ENCODE measurements around the gene SPAG5.

SPAG5 gene

GRCh38 chr17:28570716-28571360, 28.0 kb downstream of the SPAG5 start:
- no peak for DNase-seq

- DNase-seq: no peak
These were observed 29.4 kb downstream of the SPAG5 start for GRCh38 chr17:28569446-28569845.

GRCh38 chr17:28567604-28568003, 31.2 kb downstream of the SPAG5 start:
- no peak for DNase-seq

GRCh38 chr17:28563475-28563874, 35.4 kb downstream of the SPAG5 start:
- no peak for DNase-seq

- DNase-seq: no peak
These were observed 43.8 kb downstream of the SPAG5 start for GRCh38 chr17:28555022-28555421.

GRCh38 chr17:28554565-28554964, 44.3 kb downstream of the SPAG5 start:
- no peak for DNase-seq

GRCh38 chr17:28553000-28553505, 45.8 kb downstream of the SPAG5 start:
- no peak for DNase-seq

- peak; percentile 80 for DNase-seq
These were observed 46.4 kb downstream of the SPAG5 start, which contains the start of gene UNC119 for GRCh38 chr17:28552176-28552999. UNC119 (minus strand) TSS chr17:28552624; CDS start chr17:28552557, 67 bp downstream.

- no peak for DNase-seq
These were observed 47.2 kb downstream of the SPAG5 start for GRCh38 chr17:28551421-28552175.

GRCh38 chr17:28550858-28551257, 48.0 kb downstream of the SPAG5 start:
- no peak for DNase-seq

GRCh38 chr17:28549236-28550132, 49.3 kb downstream of the SPAG5 start:
- no peak for DNase-seq

- DNase-seq: no peak
These were observed 50.3 kb downstream of the SPAG5 start for GRCh38 chr17:28548417-28549130.

- peak; percentile 56 for DNase-seq
These were observed 51.0 kb downstream of the SPAG5 start for GRCh38 chr17:28547623-28548416.

GRCh38 chr17:28547096-28547622, 51.7 kb downstream of the SPAG5 start:
- no peak for DNase-seq

- DNase-seq: no peak
These were observed 52.9 kb downstream of the SPAG5 start for GRCh38 chr17:28545787-28546415.

- no peak for DNase-seq
These were observed 53.7 kb downstream of the SPAG5 start for GRCh38 chr17:28545141-28545503.

- DNase-seq: no peak
These were observed 54.3 kb downstream of the SPAG5 start for GRCh38 chr17:28544402-28545140.

GRCh38 chr17:28541439-28541838, 57.4 kb downstream of the SPAG5 start:
- DNase-seq: no peak

GRCh38 chr17:28540231-28540630, 58.6 kb downstream of the SPAG5 start:
- no peak for DNase-seq
